Measurements from ENCODE around the gene FURIN.
A peak's percentile ranks its signal among the peaks of the same experiment; 100 is the strongest.
"Not testable (repeated sequence)": the region's sequence is repeated elsewhere in the genome, so short reads cannot be mapped to it uniquely, and the experiment has no call there.

Gene FURIN

GRCh38 chr15:90868261-90868689 is at the start of gene FURIN:
FURIN (plus strand) TSS chr15:90868588; CDS start chr15:90875741, 7,153 bp downstream.
- no peak for DNase-seq

GRCh38 chr15:90819390-90819789 is 49.0 kb upstream of the FURIN start:
- DNase-seq, result no peak

GRCh38 chr15:90819850-90820249 is 48.5 kb upstream of the FURIN start:
- no peak for DNase-seq

DNA sequence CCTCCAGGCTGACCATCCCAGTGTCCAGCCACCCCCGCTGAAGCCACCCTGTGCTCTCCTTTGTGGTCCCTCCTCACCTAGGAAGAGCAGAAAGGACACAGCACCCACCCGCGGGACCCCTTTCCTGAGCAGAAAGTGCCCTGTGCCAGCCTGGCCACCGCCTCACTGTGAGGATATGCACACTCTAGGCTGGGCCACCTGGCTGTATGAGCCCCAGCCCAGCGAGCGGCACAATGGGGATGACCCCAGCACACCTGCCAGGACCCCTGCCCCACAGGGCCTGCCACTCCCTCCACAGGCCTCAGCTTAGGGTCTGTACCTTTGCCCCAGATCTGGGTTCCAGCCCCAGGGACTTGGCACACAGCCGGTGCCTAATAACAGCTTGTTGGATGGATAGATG is 47.9 kb upstream of the FURIN start:
- DNase-seq, result no peak

- DNase-seq, result no peak
These were observed 46.0 kb upstream of the FURIN start for GRCh38 chr15:90822204-90822955.

DNA sequence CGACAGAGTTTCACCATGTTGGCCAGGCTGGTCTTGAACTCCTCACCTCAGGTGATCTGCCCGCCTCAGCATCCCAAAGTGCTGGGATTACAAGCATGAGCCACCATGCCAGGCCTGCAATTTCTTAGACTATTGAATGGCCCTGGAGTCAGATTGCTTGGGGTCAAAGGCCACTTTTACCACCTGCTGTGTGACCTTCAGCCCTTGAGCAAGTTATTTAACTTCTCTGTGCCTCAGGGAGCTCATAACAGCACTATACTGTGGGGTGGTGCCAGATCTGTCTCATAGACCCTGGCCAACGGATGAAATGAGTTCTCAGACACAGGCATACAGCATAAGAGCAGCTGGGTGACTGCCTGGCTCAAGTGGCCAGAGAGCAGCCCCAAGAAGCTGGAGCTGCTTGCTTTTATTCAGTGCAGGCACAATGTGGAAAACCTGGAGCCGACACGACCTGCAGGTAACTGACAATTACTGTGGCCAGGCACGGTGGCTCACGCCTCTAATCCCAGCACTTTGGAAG is 44.9 kb upstream of the FURIN start:
- DNase-seq, result no peak

- DNase-seq, result not testable (repeated sequence)
These were observed 43.1 kb upstream of the FURIN start for GRCh38 chr15:90825115-90825899.

DNA sequence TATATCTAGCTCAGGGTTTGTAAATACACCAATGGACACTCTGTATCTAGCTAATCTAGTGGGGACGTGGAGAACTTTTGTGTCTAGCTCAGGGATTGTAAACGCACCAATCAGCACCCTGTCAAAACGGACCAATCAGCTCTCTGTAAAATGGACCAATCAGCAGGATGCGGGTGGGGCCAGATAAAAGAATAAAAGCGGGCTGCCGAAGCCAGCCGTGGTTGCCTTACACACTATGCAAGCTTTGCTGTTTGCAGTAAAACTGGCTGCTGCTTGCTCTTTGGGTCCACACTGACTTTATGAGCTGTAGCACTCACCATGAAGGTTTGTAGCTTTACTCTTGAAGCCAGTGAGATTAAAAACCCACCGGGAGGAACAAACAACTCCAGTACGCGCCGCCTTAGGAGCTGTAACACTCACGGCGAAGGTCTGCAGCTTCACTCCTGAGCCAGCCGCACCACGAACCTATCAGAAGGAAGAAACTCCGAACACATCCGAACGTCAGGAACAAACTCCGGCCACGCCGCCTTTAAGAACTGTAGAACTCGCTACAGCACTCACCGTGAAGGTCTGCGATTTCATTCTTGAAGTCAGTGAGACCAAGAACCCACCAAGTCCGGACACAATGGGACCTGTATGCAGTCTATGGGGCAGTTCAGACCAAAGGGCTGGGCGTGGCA is 42.0 kb upstream of the FURIN start:
- DNase-seq, result not testable (repeated sequence)

DNA sequence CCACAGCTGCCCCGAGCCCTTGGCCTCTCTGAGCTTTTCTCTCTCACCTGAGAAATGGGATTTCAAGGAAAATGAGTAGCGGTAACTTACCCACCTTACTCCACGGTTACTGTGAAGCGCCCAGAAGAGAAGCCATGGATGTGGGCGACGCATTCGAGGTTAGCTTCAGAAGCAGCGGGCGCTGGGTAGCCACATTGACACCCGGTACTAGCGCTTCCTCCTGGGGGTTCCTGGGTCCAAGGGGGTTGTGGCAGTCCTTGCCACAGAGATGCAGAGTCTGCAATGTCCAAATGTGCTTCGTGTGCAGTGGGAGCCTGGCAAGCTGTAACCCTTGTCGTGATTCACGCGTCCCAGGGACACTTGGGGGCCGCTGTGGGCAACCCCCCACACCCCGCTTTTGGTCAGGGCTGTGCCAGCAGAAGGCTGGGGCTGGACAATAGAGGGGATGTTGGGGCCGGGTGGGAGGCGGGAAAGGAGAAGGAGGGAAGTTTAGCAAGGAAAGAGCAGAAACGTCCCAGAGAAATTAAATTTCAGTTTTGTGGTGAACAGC is 41.4 kb upstream of the FURIN start:
- DNase-seq, result no peak

DNA sequence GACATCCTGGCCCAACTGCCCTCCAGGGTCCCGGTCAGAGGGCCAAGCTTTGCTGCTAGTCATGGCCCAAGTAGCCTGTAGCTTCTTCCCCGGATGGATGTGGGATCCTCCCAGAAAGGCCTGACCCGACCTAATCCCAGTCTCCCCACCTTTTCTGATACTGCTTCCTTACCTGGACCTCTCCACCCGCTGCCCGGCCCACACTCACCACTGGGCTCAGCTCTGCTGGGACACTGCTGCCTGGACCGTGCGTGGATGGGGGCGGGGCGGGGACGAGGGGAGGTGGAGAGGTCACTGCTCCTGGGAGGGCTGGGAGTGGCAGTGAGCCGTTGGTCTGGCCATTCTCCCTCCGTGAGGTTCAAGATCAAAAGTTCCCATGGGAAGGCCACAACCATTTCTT is 40.3 kb upstream of the FURIN start:
- no peak for DNase-seq

DNA sequence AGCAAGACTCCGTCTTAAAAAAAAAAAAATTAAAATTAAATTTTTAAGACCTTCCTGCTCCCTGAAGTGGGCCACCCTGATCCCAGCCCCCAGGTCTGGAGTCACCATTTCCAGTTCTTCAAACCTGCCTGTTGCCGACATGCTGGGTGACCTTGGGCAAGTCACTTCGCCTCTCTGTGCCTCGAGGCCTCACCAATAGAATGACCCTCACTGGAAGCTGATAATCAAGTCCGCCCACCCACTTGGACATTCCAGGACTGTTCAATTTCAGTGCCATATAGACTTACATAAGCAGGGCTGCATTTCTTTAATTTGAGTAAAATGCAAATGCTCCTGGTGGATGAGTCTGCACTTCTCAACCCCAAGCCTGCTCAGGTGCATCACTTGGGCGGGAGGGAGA is 39.3 kb upstream of the FURIN start:
- DNase-seq, result no peak

DNA sequence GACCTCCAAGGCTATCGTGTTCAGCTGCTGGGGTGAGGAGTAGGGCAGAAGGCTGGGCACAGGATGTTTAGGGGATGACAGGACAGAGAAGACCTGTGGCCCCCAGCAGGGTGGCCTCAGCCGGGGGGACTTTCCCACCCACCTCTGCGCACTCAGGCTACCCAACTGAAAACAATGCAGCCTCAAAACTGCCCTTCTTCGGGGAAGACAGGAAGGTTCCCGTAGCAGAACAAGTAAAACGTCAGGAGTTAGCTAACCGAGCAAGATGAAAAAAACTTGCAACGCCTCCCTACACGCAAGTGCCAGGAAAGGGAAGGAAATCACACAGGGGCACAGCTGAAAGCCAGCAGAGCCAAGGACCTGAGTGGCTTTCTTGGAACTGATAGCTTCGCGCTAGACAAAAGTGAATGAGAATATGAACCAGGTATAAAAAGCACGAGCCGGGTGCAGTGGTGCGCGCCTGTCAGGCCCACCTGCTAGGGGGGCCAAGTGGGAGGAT is 38.4 kb upstream of the FURIN start:
- no peak for DNase-seq

- DNase-seq, result no peak
These were observed 33.8 kb upstream of the FURIN start for GRCh38 chr15:90834626-90835025.

GRCh38 chr15:90836296-90836871 is 32.0 kb upstream of the FURIN start:
- DNase-seq, result no peak

- no peak for DNase-seq
These were observed 31.3 kb upstream of the FURIN start for GRCh38 chr15:90837094-90837493.

DNA sequence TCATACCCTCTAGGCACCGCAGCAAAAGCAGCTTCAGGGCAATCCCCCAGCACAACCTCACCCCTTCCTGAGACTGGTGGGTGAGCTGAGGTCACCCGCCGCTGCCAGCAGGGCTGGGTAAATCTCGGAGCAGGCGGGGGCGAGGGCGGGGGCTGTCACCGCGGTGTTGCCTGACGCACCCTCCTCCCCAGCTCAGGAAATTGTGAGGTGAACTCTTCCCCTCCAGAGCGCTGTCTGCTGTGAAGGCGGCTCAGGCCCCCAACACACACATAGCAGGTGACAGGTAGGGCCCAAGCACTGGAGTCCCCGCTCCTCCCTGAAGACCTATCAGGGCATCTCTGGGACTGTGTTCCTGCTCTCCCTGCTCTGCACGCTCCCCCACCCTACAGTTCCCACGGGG is 30.2 kb upstream of the FURIN start:
- no peak for DNase-seq

GRCh38 chr15:90838544-90838943 is 29.8 kb upstream of the FURIN start:
- DNase-seq, result no peak

DNA sequence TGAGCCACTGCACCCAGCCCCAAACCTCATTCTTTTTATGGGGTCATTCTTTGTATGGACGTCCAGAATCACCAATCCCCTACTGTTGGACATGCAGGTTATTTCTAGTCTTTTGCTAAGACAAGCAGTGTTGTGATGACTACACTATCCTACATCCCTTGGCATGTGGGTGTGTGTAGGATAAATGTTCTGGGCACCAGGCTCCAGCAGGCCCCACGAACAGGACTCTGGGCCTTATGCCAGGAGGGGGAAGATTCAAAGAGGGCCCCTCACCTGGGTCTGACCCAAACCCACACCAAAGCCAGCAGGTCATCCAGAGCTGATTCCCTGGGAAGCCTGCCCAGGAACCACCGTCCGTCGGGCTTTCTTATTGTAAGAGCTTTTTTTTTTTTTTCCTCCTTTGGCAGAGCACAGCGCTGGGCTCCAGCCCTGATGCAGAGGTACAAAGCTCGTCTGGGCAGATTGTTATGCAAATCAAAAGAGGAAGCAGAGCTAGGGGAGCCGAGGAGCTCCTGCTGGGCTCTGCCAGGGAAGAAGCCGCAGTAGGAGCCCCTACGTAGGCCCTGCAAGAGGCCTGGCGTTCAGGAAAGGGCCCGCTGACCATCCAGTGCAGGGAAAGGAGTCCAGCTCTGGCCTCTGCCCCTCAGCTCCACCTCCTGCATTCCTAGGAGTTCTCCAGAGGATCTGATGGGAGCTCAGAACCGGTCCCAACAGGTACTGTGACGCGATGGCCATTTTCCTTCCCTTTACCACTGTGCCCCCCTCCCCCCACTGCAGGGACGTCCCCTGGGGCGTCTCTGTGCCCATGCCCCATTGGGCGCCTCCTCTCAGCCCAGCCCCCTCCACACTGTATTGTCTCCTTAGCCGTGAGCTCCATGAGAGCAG is 29.0 kb upstream of the FURIN start:
- DNase-seq, result peak; percentile 43

DNA sequence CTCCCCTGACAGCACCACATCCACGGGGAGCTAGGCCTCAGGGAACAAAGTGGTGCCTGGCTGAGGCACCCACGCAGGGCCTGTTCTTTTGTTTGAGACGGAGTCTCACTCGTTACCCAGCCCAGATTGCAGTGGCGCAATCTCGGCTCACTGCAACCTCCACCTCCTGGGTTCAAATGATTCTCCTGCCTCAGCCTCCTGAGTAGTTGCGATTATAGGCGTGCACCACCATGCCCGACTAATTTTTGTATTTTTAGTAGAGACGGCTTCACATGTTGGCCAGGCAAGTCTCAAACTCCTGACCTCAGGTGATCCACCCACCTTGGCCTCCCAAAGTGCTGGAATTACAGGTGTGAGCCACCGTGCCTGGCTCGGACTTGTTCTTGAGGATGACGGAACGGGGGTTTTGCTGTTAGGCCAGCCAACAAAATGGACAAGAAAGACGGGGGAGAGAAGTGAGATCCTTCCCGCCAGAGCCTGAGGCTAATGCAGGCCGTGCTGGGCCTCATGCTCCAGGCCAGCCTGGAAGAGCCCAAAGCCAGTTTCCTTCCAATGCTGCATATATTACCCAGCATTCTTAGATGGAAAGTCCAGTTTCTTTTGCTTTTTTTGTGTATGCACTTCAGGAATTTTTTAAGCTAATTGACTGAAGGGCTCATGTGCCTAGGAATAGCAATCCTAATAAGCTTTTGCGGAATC is 28.1 kb upstream of the FURIN start:
- no peak for DNase-seq

- no peak for DNase-seq
These were observed 27.4 kb upstream of the FURIN start for GRCh38 chr15:90840954-90841353.

DNA sequence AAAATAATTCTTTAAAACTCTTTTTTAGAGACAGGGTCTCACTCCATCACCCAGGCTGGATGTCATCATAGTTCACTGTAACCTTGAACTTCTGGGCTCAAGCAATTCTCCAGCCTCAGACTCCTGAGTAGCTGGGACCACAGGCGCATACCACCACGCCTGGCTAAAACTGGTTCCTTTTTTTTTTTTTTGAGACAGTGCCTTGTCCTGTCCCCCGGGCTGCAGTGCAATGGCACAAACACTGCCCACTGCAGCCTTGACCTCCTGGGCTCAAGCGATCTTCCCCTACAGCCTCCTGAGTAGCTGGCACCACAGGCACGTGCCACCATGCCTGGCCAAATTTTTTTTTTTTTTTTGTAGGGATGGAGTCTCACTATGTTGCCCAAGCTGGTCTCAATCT is 23.7 kb upstream of the FURIN start:
- no peak for DNase-seq

All from NCI-H146 (cell line).